CMK (cell line): ENCODE measurements around the gene DCX.

Experiments
- DNase-seq: peaks from one replicate; pipeline ENCODE4 v3.0.0-alpha.2; 2010; ENCODE audit warnings: low read depth

Gene DCX

DNA sequence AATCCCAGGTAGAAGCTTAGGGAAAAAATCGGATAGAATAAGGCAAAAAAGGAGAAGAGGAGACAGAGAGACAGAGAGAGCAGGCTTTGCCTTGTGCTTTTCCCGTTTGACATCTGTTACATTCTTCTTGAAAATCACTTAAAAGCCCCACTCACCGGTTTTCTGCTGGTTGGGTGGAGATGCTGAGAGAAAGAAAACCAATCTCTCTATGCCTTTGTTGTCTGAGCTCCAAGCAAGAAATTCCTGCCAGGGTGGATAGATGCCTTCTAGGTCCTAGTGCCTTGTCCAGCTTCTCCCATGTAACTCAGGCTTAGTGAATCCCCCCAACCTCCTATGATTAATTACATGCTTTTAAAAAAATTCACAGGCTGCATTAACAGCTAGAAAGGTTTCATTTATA lies at the start of gene DCX:
Gene DCX, minus strand, starts transcription at position 210 of the 400 bp plus-strand sequence. CDS start 1,794 bp downstream, outside the sequence.
- no peak for DNase-seq

DNA sequence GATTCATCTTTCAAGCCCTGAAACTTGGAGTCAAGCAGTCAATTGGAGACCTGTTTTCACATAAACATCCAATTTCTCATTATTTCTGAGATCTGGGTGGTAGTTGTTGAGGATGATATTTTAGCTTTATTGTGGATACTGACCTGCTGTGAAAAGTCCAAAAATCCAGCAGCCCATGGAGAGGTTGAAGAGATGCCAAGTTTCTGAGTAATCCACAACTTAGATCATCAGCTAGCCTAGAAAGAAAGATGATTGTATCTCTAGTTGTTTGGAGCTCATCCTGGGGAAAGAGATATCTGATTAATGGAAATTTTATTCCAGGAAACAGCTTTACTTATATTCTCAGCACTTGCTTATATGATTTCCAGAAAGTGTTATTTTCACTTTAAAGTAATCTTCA lies 48.6 kb upstream of the DCX start:
- no peak for DNase-seq

DNA sequence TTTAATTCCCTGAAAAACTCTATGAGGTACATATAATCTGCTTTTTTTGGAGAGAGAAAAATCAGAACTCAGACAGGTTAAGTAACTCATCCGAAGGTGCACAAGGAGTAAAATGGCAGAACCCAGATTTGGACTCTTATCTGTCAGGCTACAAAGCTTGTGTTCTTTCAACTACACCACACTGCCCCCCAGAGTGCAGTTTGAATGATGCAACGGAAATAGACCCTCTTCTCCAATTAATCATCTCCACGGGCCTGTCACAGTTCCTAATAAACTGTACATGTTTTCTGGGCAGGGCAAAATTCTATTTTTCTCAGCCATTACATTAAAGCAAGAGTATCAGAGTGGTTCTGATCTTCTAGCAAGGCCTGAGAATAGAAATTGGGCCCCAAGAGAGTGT lies 35.3 kb upstream of the DCX start:
- no peak for DNase-seq

DNA sequence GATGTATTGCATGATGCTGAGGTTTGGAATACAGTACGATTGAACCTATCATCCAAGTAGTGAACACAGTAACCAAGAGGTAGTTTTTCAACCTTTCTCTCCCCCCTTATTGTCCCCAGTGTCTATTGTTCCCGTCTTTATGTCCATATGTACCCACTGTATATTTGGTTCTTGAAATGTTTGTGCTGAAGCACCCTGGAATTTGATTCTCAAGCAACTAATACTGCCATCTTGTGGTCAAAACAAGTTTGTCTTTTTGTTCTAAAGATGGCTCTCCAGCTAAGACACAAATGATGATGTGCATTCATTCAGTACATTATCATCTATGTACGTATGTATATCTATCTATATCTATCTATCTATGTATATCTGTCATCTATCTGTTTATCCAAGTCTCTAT lies 33.5 kb upstream of the DCX start:
- DNase-seq = no peak

DNA sequence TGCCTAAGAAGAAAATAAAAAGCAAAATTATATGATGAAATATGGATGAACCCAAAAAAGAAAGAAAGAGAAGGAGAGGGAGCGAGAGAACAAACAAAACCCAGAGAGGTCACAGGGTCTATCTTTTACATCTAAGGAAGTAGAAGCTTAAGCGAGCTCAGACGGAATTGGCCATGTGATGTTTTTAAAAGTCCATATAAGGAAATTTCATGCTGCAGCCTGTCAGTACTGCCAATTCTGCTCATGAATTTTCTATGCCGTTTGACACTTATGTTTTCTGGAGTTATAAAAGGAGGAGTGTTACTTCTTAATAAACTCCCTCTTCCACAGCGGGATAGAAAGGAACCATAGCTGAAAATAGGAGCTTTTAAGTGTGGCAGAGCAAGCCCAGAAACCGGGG lies 32.9 kb upstream of the DCX start:
- no peak for DNase-seq

DNA sequence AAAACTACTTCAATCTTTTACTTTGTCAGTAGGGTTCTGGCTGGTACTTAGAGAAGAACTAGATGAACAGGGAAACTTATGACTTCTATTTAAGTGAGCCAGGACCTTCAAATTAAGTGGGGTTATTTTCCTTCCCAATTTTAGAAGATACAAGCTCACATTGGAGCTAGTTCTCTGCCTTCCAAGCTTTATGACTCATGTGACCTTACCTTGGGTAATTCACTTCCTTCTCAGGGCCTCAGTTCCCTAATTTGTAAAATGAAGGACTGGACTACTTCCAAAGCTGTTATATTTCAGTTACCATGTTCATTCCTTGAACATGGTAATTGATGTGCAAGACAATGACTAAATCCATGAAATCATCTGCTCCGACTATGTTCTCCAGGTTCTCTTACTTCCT lies 32.0 kb upstream of the DCX start:
- no peak for DNase-seq

DNA sequence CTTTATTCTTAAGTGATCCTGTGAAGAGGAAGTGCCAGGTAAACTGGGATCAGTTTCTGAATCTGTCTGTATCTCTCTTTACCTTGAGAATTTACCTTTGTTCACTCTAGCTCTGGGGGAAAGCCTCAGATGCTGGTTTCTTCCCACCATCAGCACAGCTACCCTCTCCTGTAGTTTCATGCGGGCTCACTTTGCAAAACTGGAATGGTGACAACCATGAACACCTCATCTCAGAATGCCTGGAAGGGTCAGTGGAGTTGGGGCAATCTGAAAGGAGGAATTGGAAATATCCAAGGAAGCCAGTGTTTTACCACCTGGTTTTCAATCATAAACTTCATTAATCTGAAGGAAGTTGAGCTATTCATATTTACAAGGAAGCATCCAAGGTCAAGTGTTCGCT lies 30.8 kb upstream of the DCX start:
- DNase-seq = no peak

DNA sequence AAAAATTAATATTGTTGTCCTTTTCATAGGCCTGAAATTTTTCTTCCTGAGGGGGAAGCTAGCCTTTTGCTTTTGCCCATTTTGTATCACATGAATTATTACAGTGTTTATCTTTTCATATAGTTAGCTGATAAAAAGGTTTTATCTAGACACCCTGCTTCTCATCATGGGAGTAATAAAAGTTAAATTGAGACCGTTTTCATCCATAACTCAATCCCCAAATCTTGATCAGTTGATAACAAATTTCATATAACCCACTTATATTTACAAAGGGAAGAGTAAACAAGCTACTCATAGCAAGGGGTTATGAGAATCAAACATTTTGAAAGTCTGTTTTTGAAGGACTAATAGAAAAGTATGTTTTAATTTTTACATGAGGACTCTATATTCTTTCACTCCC lies 23.5 kb upstream of the DCX start:
- DNase-seq = no peak

DNA sequence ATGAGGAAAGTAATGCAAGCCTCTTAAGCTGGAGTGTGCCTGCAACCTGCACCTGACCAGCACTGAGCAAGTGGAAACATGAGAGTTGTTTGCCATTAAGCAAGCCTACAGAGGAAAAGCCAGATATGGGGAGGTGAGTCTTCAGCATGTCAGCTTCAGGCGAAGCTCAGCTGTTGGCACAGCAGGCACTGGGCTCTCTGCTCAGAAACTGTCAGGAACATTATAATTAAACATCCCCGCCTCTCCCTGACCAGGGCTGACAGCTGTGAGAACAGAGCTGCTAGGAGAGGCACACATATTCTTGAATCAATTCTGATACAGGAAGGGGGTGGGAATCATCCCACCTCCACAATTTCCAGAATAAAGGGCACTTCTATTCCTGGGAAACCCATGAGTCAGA lies 19.0 kb upstream of the DCX start:
- DNase-seq = no peak

DNA sequence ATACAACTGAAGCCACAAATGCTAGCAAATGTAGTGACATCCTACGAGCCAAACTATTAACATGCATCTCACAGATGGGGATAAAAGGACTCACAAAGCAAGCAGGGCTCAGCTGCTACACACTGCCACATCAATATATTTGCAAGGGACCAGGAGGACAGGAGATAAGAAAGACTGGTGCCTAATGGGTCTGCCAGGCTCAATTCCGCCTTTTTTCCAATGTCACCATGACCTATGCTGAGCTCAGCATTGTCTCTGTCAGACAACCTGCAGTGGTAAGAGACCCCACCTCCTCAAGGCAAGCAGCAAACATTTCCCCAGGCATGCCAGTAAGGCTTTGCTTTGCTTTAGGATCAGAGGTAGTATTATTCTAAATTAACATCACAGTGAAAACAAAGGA lies 435 bp downstream of the DCX start:
- no peak for DNase-seq

DNA sequence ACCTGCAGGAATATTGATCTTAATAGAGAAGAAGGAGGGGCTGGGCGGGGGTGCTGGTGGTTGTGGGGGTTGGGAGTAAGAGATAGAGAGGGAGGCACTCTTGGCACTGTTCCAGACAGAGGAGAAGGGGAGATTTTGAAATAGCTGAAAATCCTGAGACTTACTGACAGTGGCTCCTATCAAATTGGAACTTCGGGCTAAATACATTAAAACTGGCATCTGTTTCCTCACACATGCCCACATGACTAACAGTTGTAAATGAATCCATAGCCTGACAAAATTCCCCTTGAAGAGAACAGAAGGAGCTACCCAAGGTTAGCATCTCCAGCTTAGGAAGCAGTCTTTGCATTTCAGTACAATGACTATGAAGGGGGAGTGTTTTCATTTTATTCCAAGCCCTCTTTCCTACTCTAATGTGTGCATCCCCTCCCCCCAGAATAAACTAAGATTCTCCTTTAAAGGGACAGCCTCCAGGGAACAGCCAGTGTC lies 1.4 kb downstream of the DCX start:
- DNase-seq = no peak

DNA sequence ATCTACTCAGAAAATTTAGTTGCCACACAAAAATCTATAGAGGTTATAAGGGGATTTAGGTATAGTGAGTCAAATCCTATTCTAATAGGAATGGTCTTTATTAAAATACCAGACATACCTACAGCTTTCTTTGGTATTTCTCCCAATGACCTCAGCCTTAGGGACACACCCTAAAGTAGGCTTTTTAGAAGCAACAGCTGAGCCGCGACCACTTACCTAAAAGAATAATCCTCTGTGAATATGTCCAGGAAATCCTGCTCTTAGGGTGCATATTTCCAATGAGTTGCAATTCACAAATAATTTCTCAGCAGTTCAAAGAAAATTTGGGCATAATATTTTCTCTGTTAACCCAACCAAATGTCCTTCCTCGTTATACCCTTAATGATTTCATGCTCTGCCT lies 2.7 kb downstream of the DCX start:
- no peak for DNase-seq

DNA sequence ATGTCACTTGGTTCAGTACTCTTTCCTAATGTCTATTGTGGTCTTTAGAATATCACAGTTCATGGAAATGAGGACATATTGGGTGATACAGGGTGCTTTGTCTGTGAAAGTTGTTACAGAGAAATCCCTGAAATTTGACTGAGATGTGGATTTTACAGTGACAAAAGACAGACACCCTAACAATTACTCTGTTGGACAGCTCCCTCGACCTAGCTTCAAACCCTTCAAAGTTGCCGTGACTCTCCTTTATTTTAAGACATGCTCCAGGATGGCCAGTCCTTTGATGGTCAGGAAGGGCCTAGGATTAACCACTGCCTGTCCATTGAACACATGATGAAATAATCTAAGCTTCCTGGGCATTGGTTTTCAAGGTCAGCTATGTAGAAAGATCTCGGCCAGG lies 4.0 kb downstream of the DCX start:
- no peak for DNase-seq

DNA sequence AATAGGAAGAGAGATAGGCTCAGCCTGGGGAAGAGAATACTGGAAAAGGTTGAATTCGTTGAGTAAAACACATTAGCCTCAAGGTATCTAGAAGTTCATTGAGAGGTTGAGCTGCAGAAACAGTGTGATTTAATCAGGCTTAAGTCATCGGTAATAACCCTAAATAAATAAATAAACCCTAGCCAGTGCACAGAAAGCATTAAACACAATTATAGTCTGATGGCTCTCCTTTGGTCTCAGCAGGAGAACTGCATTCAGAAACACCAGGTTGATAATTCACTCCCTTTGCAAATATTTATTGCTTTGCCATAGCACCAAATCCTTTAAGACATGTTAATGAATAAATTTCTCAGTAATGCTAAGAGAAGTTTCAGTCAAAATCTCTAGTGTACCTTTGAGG lies 9.6 kb downstream of the DCX start:
- no peak for DNase-seq

DNA sequence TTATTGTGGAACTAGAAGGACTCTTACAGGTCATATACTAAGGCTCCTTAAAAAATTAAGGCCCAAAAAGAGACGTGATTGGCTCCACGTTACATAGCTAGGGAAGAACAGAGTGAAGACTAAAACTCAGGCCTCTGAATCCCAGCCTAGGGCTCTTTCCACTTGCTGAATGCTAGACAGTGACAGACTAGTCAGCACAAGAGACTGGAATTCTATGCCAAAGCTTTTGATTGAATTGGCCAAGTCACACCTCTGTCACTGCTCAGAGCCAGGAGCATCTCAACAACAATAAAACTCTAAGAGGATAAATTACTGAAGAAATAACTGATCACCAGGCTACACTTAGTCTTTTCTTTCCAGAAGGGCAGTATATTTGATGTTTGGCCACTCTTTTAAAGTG lies 16.8 kb downstream of the DCX start:
- no peak for DNase-seq

DNA sequence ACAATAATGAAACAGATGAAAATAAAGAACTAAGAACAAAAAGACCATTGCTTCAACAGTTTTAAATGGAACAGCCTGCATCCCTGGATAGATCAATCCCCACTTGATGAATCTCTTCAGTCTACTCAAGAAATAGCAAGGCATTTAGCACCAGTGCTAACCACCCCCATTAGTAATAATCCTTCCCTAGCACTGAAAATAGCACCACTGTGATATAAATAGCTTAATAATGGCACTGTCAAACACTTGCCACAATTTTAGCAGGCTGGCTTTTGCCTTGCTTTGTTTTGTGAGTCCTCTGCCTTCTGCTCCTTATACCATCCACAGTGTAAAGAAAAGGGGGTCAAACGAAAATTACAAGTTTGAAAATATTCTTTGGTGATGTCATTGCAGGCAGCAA lies 17.4 kb downstream of the DCX start:
- no peak for DNase-seq

DNA sequence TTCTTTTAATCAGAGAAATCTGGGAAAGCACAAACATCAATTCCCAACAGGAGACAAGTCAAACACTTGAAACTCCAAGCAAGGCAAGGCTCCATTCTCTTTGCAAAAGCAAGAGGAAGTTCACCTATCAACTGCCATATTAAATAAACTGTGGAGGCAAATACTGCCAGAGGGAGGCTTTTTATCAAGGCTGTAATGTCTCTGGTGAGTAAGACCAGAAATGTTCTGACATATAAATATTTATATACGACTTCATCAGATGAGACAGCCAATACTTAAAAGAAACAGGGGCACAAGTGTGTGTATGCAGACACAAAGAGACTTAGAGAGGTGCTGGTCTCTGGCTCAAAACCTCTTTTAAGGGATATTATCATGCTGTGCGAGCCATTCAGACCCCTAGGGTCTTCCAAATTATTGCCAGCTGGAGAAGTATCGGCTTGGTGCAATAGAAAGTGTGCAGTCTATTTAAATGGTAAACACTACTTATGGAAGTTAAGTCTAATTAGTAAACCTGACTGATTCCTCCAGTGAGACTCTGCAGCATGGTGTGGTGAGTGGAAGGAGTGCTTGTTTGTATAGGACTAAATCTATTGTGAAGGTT lies 24.4 kb downstream of the DCX start:
- DNase-seq = no peak

DNA sequence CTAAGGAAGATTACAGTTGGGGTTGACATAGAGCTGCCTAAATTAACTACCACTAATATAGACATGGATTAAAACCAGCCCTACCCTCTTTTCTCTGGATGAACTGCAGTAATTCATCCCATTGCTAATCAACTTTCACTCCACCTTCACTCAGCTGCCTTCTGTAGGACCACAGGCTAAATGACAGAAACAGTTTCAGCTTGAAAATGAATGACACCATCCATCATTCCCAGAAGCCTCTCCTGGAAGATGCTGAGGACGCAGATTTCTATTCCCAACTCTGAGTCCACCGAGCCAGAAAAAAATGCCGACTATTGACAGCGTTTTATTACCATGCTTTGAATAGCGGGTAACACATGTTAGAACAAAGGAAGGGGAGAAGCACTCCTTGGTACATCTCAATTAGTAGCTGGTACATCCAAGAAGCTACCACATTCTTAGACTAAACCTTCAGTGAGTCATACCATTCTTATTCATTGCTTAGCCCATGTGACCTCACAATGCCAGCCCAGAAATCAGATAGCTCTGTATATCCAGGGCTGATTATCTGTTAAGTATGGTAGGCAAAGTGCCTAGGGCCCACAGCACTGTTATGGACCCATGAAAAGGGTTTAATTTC lies 25.3 kb downstream of the DCX start:
- DNase-seq = no peak

DNA sequence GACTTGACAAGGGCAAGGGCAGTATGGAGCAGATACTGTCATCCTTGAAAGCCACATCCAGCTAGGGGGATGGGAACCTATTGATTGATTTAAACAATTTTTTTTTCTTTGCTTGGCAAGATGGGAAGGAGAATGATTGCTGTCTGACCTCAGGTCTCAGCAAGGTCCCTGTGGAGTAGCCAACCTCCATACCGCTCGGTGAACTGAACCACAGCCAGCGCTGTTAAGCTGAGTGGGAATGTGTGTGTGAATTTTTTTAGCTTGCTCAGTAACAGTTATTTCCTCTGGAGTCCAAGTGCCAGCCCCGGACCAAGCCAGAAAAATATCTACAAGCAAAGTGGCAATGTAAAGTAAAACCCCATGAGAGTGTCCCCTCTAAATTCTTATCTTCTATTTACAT lies 25.9 kb downstream of the DCX start:
- DNase-seq = no peak

DNA sequence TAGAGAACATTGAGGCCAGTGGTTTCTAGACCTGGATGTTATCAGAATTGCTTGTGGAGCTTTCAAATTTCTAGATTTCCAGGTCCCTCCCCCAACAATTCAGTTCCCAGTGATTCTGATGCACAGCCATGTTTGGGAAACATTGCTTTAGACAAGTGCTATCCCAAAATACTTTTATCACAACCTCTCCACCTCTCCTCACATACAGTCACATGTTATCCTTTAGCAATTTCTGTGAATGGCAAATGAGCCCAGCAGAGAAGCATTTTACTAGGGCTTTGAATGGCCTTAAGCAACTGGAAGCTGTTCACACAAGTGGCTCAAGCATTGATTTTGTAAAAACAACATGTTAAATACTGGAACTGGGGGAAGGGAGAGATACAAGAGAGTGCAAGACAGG lies 29.7 kb downstream of the DCX start:
- no peak for DNase-seq

DNA sequence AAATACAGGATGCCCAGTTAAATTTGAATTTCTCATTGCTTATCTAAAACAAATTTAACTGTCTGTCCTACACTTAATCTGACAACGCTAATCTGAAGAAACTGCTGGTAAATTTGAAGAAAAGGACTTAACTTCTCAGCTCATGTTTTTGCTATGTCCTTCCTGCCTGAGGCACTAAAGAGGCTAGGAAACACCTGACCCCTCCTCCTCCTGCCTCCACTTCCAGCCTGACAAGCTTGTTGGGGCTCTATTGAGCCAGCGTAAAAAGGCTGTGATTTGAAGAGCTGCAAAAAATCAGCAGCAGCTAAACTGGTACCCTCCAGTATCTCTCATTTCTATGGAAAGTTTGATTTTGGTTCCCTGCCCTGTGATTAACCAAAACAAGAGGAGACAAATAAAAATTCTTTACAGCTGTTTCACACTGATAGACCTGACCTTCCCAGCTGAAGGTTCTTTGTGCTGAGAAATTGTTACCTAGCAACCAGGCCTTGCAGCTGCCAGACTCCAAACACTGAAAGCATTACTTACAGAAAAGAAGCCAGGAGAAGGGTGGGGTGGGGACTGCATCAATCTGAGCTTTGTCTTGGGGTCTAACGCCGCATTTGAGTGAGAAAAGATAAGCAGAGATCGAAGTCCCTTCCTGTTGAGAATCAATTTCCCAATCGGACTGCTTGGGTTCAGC lies 35.0 kb downstream of the DCX start:
- DNase-seq = no peak

DNA sequence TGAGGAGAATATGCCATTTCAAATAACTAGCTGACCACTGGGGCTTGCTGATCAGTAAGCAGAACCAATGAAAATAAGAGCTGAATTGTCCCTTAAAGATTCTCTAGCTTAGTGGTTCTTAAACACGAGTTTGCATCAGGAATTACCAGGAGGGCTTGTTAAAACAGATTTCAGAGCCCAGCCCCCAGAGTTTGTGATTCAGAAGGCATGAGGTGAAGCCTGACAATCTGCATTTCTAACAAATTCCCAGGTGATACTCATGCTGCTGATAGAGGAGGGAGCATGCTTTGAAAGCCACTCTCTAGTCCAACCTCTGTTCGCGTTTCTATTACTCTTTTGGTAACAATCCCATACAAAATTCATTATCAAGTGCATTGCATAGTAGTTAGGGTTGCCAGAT lies 35.5 kb downstream of the DCX start:
- no peak for DNase-seq

DNA sequence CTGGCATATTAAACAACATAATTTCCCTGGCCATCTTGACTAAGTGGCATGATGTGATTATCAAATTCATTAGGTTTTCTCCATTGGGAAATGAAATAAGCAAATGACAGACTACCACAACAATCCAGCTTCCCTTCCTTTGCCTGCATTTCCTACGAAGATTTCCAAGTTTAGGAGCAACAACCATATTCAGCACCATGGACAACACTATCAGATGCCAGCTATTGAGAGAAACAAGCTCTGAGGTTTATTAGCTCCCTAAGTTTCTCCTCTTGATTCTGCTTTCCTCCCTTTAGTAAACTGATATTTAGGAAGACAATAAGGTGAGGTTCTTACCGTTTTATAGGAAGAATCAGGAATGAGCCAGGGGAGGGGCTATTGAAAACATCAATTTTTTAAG lies 36.2 kb downstream of the DCX start:
- no peak for DNase-seq

DNA sequence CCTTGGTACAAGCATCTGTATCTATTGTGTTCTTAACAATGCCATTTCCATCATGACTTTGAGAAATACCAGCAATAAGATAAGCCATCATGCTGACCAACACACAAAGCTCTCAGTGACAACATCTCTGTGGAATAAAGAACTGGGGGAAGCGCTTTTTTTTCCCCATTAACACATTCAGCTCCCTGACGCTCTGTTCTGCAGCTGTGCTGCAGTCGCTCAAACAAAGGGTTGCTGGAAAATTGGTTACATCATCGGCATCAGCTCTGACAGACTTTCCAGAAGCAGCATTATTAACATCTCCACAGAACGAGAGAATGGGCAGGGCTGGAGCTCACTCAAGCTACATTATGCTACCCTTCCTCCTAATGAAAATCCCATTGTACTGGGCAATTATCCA lies 39.9 kb downstream of the DCX start:
- DNase-seq = no peak
